Gastroesophageal sphincter (tissue), 4 donors: Measurements from ENCODE around the gene PAX7. TPM values are rescaled to one million over a fixed set of nuclear protein-coding genes. Genes with fewer than 3 reads are reported as not detected.

Experiments used
- ATAC-seq: fragments of 150-250 bp; one replicate; pipeline ENCODE4 v1.9.1; 2016; ENCODE audit warnings: mild to moderate bottlenecking, moderate library complexity
- H3K27ac ChIP-seq, 4 donors: fragments of 200-600 bp; sonication (generic) in 3 of 4; 1 replicate in 3 of 4; 2 replicates in 1 of 4; pipeline ENCODE4 v1.5.1; 2016 to 2019
- H3K27me3 ChIP-seq: fragments of 200-600 bp; sonication (generic); one replicate; pipeline ENCODE4 v1.5.1; 2019
- H3K36me3 ChIP-seq, 2 donors: fragments of 200-600 bp; sonication (generic); one replicate each; pipeline ENCODE4 v1.5.1; 2019; ENCODE audit warnings: control low read depth in 1 of 2
- H3K4me1 ChIP-seq, 3 donors: fragments of 200-600 bp; sonication (generic); 1 replicate in 2 of 3; 2 replicates in 1 of 3; pipeline ENCODE4 v1.5.1; 2016 to 2019; ENCODE audit warnings: control low read depth in 2 of 3
- H3K4me3 ChIP-seq, 2 donors: fragments of 200-600 bp; sonication (generic); one replicate each; pipeline ENCODE4 v1.5.1; 2019; ENCODE audit warnings: mild to moderate bottlenecking in 1 of 2, moderate library complexity in 1 of 2
- H3K9me3 ChIP-seq, 3 donors: fragments of 200-600 bp; sonication (generic); one replicate each; pipeline ENCODE4 v1.5.1; 2017 to 2019; ENCODE audit warnings: control low read depth in 2 of 3
- CTCF ChIP-seq, 4 experiments: fragments of 200-600 bp in 2 of 4; fragments of 450-650 bp in 2 of 4; sonication (generic) in 1 of 4; IDR thresholded peaks; one replicate each; pipeline ENCODE4 v1.5.1; 2017 to 2019; ENCODE audit warnings: antibody characterized with exemption in 4 of 4, mild to moderate bottlenecking in 2 of 4, moderate library complexity in 2 of 4
- EP300 ChIP-seq: sonication (generic); formaldehyde crosslinking; IDR thresholded peaks from one replicate; pipeline ENCODE4 v1.6.1; 2017; ENCODE audit warnings: antibody characterized with exemption, mild to moderate bottlenecking
- POLR2A ChIP-seq, 2 donors: fragments of 450-650 bp; IDR thresholded peaks; one replicate each; pipeline ENCODE4 v1.6.1; 2017; ENCODE audit warnings: antibody characterized with exemption in 2 of 2, mild to moderate bottlenecking in 2 of 2, moderate library complexity in 1 of 2
- POLR2AphosphoS5 ChIP-seq: sonication (generic); formaldehyde crosslinking; IDR thresholded peaks from one replicate; pipeline ENCODE4 v1.6.1; 2017; ENCODE audit warnings: antibody characterized with exemption
- WGBS, 2 donors: methylation state at CpG; one replicate each; pipeline ENCODE4 v1.1.5; 2018; ENCODE audit warnings: low coverage in 1 of 2; 5-methylcytosine and 5-hydroxymethylcytosine counted together
- total RNA-seq, 4 donors: library from RNA; depleted of rRNA; stranded (reverse); fragments of >200 nt; gene quantifications; one replicate each; pipeline ENCODE4 v1.1.0, GENCODE V29; 2016

PAX7 gene
- total RNA-seq, 4 donors from 2014 or later = not detected

- H3K4me1 ChIP-seq = no peaks in the 10 kb centered on the region
- WGBS, 2 donors = 30 to 32% methylated on average over 12 to 19 of the region's 24 CpGs
- no peak overlapping the region for H3K27ac ChIP-seq
- no peaks in the 10 kb centered on the region for H3K9me3 ChIP-seq
- ATAC-seq = no peak
- peaks cover 100% of the 10 kb centered on the region for H3K27me3 ChIP-seq
- no peak overlapping the region for H3K4me3 ChIP-seq
- H3K36me3 ChIP-seq = no peaks in the 10 kb centered on the region
- TF ChIP-seq POLR2A (IDR thresholded peaks at IDR 0.05) (no peak), POLR2AphosphoS5 (no peak), CTCF (IDR thresholded peaks at IDR 0.05) (no peak), EP300 (no peak)
These were observed 94.7 kb downstream of the PAX7 start for GRCh38 chr1:18725231-18725895.

- H3K36me3 ChIP-seq = no peaks in the 10 kb centered on the region
- H3K9me3 ChIP-seq = no peaks in the 10 kb centered on the region
- H3K27ac ChIP-seq = no peak overlapping the region
- no peak for ATAC-seq
- no peak overlapping the region for H3K4me3 ChIP-seq
- H3K4me1 ChIP-seq = no peaks in the 10 kb centered on the region
- TF ChIP-seq EP300 = no peak
- no peak for TF ChIP-seq CTCF (IDR thresholded peaks at IDR 0.05)
- TF ChIP-seq POLR2AphosphoS5 = no peak
- TF ChIP-seq POLR2A (IDR thresholded peaks at IDR 0.05) = no peak
- 32% methylated on average over 4 of the region's 4 CpGs; no CpG with 5 or more reads in 1 of the 2 donors for WGBS, 2 donors
- H3K27me3 ChIP-seq = peaks cover 100% of the 10 kb centered on the region
These were observed 95.7 kb downstream of the PAX7 start for GRCh38 chr1:18726368-18726767.

DNA sequence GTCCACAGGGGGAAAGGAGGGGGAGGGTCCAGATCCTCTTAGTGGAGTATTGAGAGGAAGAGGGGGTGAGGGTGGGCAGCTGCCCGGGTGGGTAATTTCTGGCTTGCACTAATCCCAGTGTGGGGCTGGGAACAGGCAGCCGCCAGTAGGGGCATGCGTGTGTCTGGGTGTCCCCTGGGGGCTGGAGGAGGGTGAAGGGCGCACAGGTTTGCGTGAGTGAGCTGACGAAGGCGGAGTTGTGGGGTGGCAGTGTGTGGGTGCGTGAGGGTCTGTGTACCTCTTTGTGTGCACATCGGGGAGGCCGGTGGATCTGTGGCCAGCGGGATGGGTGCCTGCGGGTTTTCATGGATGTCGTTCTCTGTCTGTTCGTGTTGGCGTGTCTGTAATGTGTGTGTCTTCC, 97.3 kb downstream of the PAX7 start:
- Histone ChIP-seq H3K4me3 (no peak overlapping the region), H3K4me1 (no peaks in the 10 kb centered on the region), H3K36me3 (no peaks in the 10 kb centered on the region), H3K27ac (no peak overlapping the region), H3K27me3 (peaks cover 100% of the 10 kb centered on the region), H3K9me3 (no peaks in the 10 kb centered on the region)
- TF ChIP-seq POLR2A (IDR thresholded peaks at IDR 0.05) (no peak), POLR2AphosphoS5 (no peak), EP300 (no peak), CTCF (IDR thresholded peaks at IDR 0.05) (no peak)
- ATAC-seq = no peak
- 60 to 67% methylated on average over 1 to 13 of the region's 15 CpGs for WGBS, 2 donors

DNA sequence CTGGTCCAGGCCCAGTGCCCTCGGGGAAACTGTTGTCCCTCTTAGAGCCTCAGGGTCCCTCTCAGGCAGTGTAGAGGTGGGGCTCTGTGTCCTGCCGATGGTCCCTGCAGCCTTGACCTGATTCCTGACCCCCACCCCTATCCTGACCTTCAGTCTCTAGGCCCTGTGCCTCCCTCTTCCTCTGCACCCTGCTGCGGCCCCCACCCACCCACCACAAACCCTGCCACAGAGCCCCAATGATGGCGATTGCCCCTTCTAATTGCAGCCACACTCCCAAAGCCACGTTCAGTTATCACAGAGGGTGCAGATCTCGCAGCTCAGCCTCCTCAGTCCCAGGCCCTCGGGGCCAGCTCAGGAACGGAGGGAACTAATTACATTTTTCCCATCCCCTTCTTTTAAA, 99.7 kb downstream of the PAX7 start:
- no peak for ATAC-seq
- peaks cover 100% of the 10 kb centered on the region for H3K27me3 ChIP-seq
- no peaks in the 10 kb centered on the region for H3K4me1 ChIP-seq
- no peaks in the 10 kb centered on the region for H3K36me3 ChIP-seq
- 44% methylated on average over 6 of the region's 8 CpGs; no CpG with 5 or more reads in 1 of the 2 donors for WGBS, 2 donors
- H3K27ac ChIP-seq = no peak overlapping the region
- no peaks in the 10 kb centered on the region for H3K9me3 ChIP-seq
- TF ChIP-seq CTCF (IDR thresholded peaks at IDR 0.05) (no peak), POLR2AphosphoS5 (no peak), POLR2A (IDR thresholded peaks at IDR 0.05) (no peak), EP300 (no peak)
- no peak overlapping the region for H3K4me3 ChIP-seq

DNA sequence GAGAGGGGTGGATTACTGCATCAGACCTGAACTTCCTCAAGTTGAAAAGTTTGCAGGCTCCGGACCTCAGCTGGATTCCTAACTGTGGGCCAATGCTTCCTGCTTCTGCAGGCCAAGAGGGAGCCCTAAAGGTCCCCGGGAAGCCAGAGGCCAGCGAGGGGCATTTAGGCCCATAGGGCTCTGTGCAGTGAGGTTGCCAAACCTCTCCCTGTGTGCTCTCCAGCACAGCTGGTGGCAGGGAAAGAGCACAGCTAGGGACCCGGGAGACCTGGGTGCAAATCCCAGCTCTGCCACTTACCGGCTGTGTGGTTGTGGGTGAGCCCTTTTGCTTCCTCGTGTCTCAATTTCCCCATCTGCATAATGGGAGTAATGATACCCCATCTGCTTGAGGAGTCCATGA, 100.5 kb downstream of the PAX7 start:
- TF ChIP-seq EP300 (no peak), CTCF (IDR thresholded peaks at IDR 0.05) (no peak), POLR2AphosphoS5 (no peak), POLR2A (IDR thresholded peaks at IDR 0.05) (no peak)
- 80% methylated on average over 1 of the region's 6 CpGs; no CpG with 5 or more reads in 1 of the 2 donors for WGBS, 2 donors
- Histone ChIP-seq H3K4me3 (no peak overlapping the region), H3K4me1 (no peaks in the 10 kb centered on the region), H3K36me3 (no peaks in the 10 kb centered on the region), H3K9me3 (no peaks in the 10 kb centered on the region), H3K27ac (no peak overlapping the region), H3K27me3 (peaks cover 100% of the 10 kb centered on the region)
- no peak for ATAC-seq
